G401 (cell line): ENCODE measurements around the gene MRPL53. TPM values are rescaled to one million over a fixed set of nuclear protein-coding genes. Genes with fewer than 3 reads are reported as not detected.

Experiments
- DNase-seq: peaks from one replicate; pipeline ENCODE4 v3.0.0-alpha.2; 2015; ENCODE audit warnings: low spot score
- in situ Hi-C: cut with HindIII; loops from 2 replicates; pipeline ENCODE4 v1.10.0; 2016; ENCODE audit warnings: low sequenced_read_pairs, mixed read lengths
- total RNA-seq: library from RNA; depleted of rRNA; stranded (reverse); fragments of >200 nt; shearing (Covaris generic); gene quantifications from 2 replicates; pipeline ENCODE4 v1.2.3, GENCODE V29; 2014

The MRPL53 gene
- total RNA-seq, 1 experiment from 2014 or later, result 33.2 TPM

GRCh38 chr2:74439803-74440377 lies 32.6 kb downstream of the MRPL53 start:
- in situ Hi-C loops, result no loop called here
- DNase-seq, result no peak

GRCh38 chr2:74439373-74439772 lies 33.1 kb downstream of the MRPL53 start:
- DNase-seq, result no peak
- in situ Hi-C loops, result no loop called here

- in situ Hi-C loops, result no loop called here
- DNase-seq, result no peak
Measured at GRCh38 chr2:74438248-74438647, 34.2 kb downstream of the MRPL53 start.

GRCh38 chr2:74436848-74437695 lies 35.4 kb downstream of the MRPL53 start:
- in situ Hi-C loops, result no loop called here
- DNase-seq, result no peak

- no peak for DNase-seq
Measured at GRCh38 chr2:74436111-74436805, 36.2 kb downstream of the MRPL53 start.

GRCh38 chr2:74430502-74430901 lies 42.0 kb downstream of the MRPL53 start:
- in situ Hi-C loops, result no loop called here
- DNase-seq, result no peak

More at GRCh38 chr2:74436111-74436805, 36.2 kb downstream of the MRPL53 start:
- in situ Hi-C loops, result no loop called here

GRCh38 chr2:74429487-74430451 lies 42.7 kb downstream of the MRPL53 start:
- in situ Hi-C loops, result no loop called here
- no peak for DNase-seq

- in situ Hi-C loops, result no loop called here
- DNase-seq, result no peak
Measured at GRCh38 chr2:74428675-74429074, 43.8 kb downstream of the MRPL53 start.

- DNase-seq, result no peak
- in situ Hi-C loops, result no loop called here
Measured at GRCh38 chr2:74427551-74427950, 44.9 kb downstream of the MRPL53 start.

- in situ Hi-C loops, result no loop called here
- DNase-seq, result no peak
Measured at GRCh38 chr2:74426181-74426758, 46.2 kb downstream of the MRPL53 start.

- no peak for DNase-seq
- in situ Hi-C loops, result no loop called here
Measured at GRCh38 chr2:74425523-74425922, 47.0 kb downstream of the MRPL53 start.

- DNase-seq, result no peak
Measured at GRCh38 chr2:74424995-74425406, 47.5 kb downstream of the MRPL53 start.

GRCh38 chr2:74424139-74424992 lies 48.1 kb downstream of the MRPL53 start:
- no peak for DNase-seq
- in situ Hi-C loops, result no loop called here

More at GRCh38 chr2:74424995-74425406, 47.5 kb downstream of the MRPL53 start:
- in situ Hi-C loops, result no loop called here

- in situ Hi-C loops, result no loop called here
- no peak for DNase-seq
Measured at GRCh38 chr2:74423231-74424095, 49.0 kb downstream of the MRPL53 start.
